Thyroid gland (tissue), 4 donors: ENCODE results near the gene MRGPRE. TPM values are rescaled to one million over a fixed set of nuclear protein-coding genes. Genes with fewer than 3 reads are reported as not detected.

Experiments used
- DNase-seq, 2 donors: peaks; one replicate each; pipeline ENCODE4 v3.0.0-alpha.2; 2019
- H3K27ac ChIP-seq, 3 donors: fragments of 200-600 bp; sonication (generic); 1 replicate in 2 of 3; 2 replicates in 1 of 3; pipeline ENCODE4 v1.5.1; 2016 to 2019; ENCODE audit warnings: mild to moderate bottlenecking in 1 of 3, moderate library complexity in 1 of 3
- H3K27me3 ChIP-seq: fragments of 200-600 bp; sonication (generic); one replicate; pipeline ENCODE4 v1.5.1; 2019
- H3K36me3 ChIP-seq, 2 donors: fragments of 200-600 bp; sonication (generic); one replicate each; pipeline ENCODE4 v1.5.1; 2016 to 2019
- H3K4me1 ChIP-seq, 2 donors: fragments of 200-600 bp; sonication (generic); one replicate each; pipeline ENCODE4 v1.5.1; 2017 to 2019
- H3K4me3 ChIP-seq, 3 donors: fragments of 200-600 bp; sonication (generic); replicated peaks in 1 of 3; 1 replicate in 2 of 3; 2 replicates in 1 of 3; pipeline ENCODE4 v1.5.1; 2016; ENCODE audit warnings: mild to moderate bottlenecking in 1 of 3
- H3K9me3 ChIP-seq: fragments of 200-600 bp; sonication (generic); one replicate; pipeline ENCODE4 v1.5.1; 2017
- CTCF ChIP-seq, 6 experiments: fragments of 200-600 bp in 3 of 6; fragments of 450-650 bp in 3 of 6; sonication (generic) in 3 of 6; IDR thresholded peaks; one replicate each; pipeline ENCODE4 v1.5.1; 2016 to 2019; ENCODE audit warnings: antibody characterized with exemption in 6 of 6, mild to moderate bottlenecking in 2 of 6, inconsistent platforms in 1 of 6, moderate library complexity in 1 of 6
- POLR2A ChIP-seq, 2 donors: fragments of 450-650 bp; IDR thresholded peaks; one replicate each; pipeline ENCODE4 v1.6.1; 2017; ENCODE audit warnings: antibody characterized with exemption in 2 of 2, mild to moderate bottlenecking in 2 of 2, moderate library complexity in 1 of 2
- WGBS, 2 donors: methylation state at CpG; one replicate each; pipeline ENCODE4 v1.1.5; 2017; 5-methylcytosine and 5-hydroxymethylcytosine counted together
- intact Hi-C: fragments of 100-400 bp; cut with DNase I; formaldehyde crosslinking; loops from one replicate; pipeline ENCODE4 v1.15.1; 2023
- total RNA-seq, 4 donors: library from RNA; depleted of rRNA; stranded (reverse); fragments of >200 nt; gene quantifications; one replicate each; pipeline ENCODE4 v1.2.3, GENCODE V29; 2016

The MRGPRE gene
- total RNA-seq, 4 donors from 2014 or later: 0.39 TPM; not detected in 3

- intact Hi-C loops: no loop called here
- Histone ChIP-seq H3K4me1 (peaks cover 5 to 8% of the 10 kb centered on the region in 2 donors), H3K9me3 (no peaks in the 10 kb centered on the region), H3K27me3 (no peaks in the 10 kb centered on the region), H3K36me3 (no peaks in the 10 kb centered on the region), H3K4me3 (no peak overlapping the region), H3K27ac (no peak overlapping the region)
- no peak for DNase-seq
- WGBS, 2 donors: 59 to 62% methylated on average over 4 of the region's 4 CpGs
- TF ChIP-seq POLR2A (IDR thresholded peaks at IDR 0.05): no peak
- TF ChIP-seq CTCF (IDR thresholded peaks at IDR 0.05): no peak
These were observed 8.3 kb downstream of the MRGPRE start for GRCh38 chr11:3223932-3224381.

- no peaks in the 10 kb centered on the region for H3K36me3 ChIP-seq
- peaks cover 5 to 8% of the 10 kb centered on the region in 2 donors for H3K4me1 ChIP-seq
- H3K9me3 ChIP-seq: no peaks in the 10 kb centered on the region
- intact Hi-C loops: no loop called here
- no peak overlapping the region for H3K27ac ChIP-seq
- DNase-seq: no peak
- no peaks in the 10 kb centered on the region for H3K27me3 ChIP-seq
- WGBS, 2 donors: 81 to 82% methylated on average over 32 to 35 of the region's 36 CpGs
- TF ChIP-seq POLR2A (IDR thresholded peaks at IDR 0.05): no peak
- no peak for TF ChIP-seq CTCF (IDR thresholded peaks at IDR 0.05)
- no peak overlapping the region for H3K4me3 ChIP-seq
These were observed 9.0 kb downstream of the MRGPRE start for GRCh38 chr11:3222941-3223915.

- no peak for DNase-seq
- no peaks in the 10 kb centered on the region for H3K27me3 ChIP-seq
These were observed 10.0 kb downstream of the MRGPRE start for GRCh38 chr11:3222003-3222855.

GRCh38 chr11:3221408-3222002 lies 10.7 kb downstream of the MRGPRE start:
- no peak overlapping the region for H3K4me3 ChIP-seq
- WGBS, 2 donors: 67 to 78% methylated on average over 27 of the region's 27 CpGs
- intact Hi-C loops: no loop called here
- H3K9me3 ChIP-seq: no peaks in the 10 kb centered on the region
- peaks cover 5 to 8% of the 10 kb centered on the region in 2 donors for H3K4me1 ChIP-seq
- no peak for DNase-seq
- H3K27ac ChIP-seq: no peak overlapping the region
- H3K27me3 ChIP-seq: no peaks in the 10 kb centered on the region
- no peaks in the 10 kb centered on the region for H3K36me3 ChIP-seq
- TF ChIP-seq CTCF (IDR thresholded peaks at IDR 0.05): no peak
- TF ChIP-seq POLR2A (IDR thresholded peaks at IDR 0.05): no peak

More at GRCh38 chr11:3222003-3222855, 10.0 kb downstream of the MRGPRE start:
- H3K9me3 ChIP-seq: no peaks in the 10 kb centered on the region
- TF ChIP-seq POLR2A (IDR thresholded peaks at IDR 0.05) (no peak), CTCF (IDR thresholded peaks at IDR 0.05) (no peak)
- no peak overlapping the region for H3K4me3 ChIP-seq
- intact Hi-C loops: no loop called here
- H3K36me3 ChIP-seq: no peaks in the 10 kb centered on the region
- WGBS, 2 donors: 88 to 90% methylated on average over 32 to 37 of the region's 37 CpGs
- H3K4me1 ChIP-seq: peaks cover 5 to 8% of the 10 kb centered on the region in 2 donors
- H3K27ac ChIP-seq: no peak overlapping the region
